Glutamatergic neuron (in vitro differentiated cells): Measurements from ENCODE around the gene ERAL1. TPM values are rescaled to one million over a fixed set of nuclear protein-coding genes. Genes with fewer than 3 reads are reported as not detected.
"Not testable (repeated sequence)": the region's sequence is repeated elsewhere in the genome, so short reads cannot be mapped to it uniquely, and the experiment has no call there.

Experiments used
- DNase-seq: peaks from one replicate; pipeline ENCODE4 v3.0.0; 2022
- H3K27ac Mint-ChIP-seq: one replicate; pipeline ENCODE4 v1.8.0; 2020; ENCODE audit warnings: mild to moderate bottlenecking, mixed read lengths, inconsistent platforms; ENCODE audit not compliant: unreplicated experiment
- H3K27me3 Mint-ChIP-seq: one replicate; pipeline ENCODE4 v1.8.0; 2020; ENCODE audit warnings: mild to moderate bottlenecking, moderate library complexity, mixed read lengths, inconsistent platforms; ENCODE audit not compliant: unreplicated experiment
- H3K36me3 Mint-ChIP-seq: one replicate; pipeline ENCODE4 v1.8.0; 2020; ENCODE audit warnings: mild to moderate bottlenecking, mixed read lengths, inconsistent platforms; ENCODE audit not compliant: unreplicated experiment
- H3K4me1 Mint-ChIP-seq: one replicate; pipeline ENCODE4 v1.8.0; 2020; ENCODE audit warnings: mild to moderate bottlenecking, low read depth, mixed read lengths, inconsistent platforms; ENCODE audit not compliant: unreplicated experiment
- H3K4me3 Mint-ChIP-seq: one replicate; pipeline ENCODE4 v1.8.0; 2020; ENCODE audit warnings: mild to moderate bottlenecking, mixed read lengths, inconsistent platforms; ENCODE audit not compliant: unreplicated experiment
- H3K9me3 Mint-ChIP-seq: one replicate; pipeline ENCODE4 v1.8.0; 2020; ENCODE audit warnings: mild to moderate bottlenecking, moderate library complexity, mixed read lengths, inconsistent platforms; ENCODE audit not compliant: unreplicated experiment
- total RNA-seq: library from RNA; stranded (reverse); fragmentation: NEBNext Ultra II Directional; extraction: Animal tissue kit (Norgen Biotek cat#: 25700); gene quantifications from one replicate; pipeline ENCODE4 v1.2.1, GENCODE V29; 2021; ENCODE audit not compliant: unreplicated experiment
- TF ChIP-seq, protein P1 (sequence below): fragments of 200-600 bp; sonication (generic); IDR thresholded peaks from one replicate; pipeline ENCODE4 v1.5.0; 2021; ENCODE audit not compliant: partially characterized antibody, unreplicated experiment

ERAL1 gene
- total RNA-seq, 1 donor from 2014 or later = 53.3 TPM

GRCh38 chr17:28887871-28888471 is 33.2 kb downstream of the ERAL1 start:
- H3K4me1 Mint-ChIP-seq = peaks cover 4% of the 10 kb centered on the region
- peaks cover 5% of the 10 kb centered on the region for H3K27me3 Mint-ChIP-seq
- DNase-seq = peak; percentile 39
- peaks cover 4% of the 10 kb centered on the region for H3K36me3 Mint-ChIP-seq
- peaks cover 5% of the 10 kb centered on the region for H3K9me3 Mint-ChIP-seq
- H3K27ac Mint-ChIP-seq = no peak overlapping the region
- TF ChIP-seq, protein P1, sequence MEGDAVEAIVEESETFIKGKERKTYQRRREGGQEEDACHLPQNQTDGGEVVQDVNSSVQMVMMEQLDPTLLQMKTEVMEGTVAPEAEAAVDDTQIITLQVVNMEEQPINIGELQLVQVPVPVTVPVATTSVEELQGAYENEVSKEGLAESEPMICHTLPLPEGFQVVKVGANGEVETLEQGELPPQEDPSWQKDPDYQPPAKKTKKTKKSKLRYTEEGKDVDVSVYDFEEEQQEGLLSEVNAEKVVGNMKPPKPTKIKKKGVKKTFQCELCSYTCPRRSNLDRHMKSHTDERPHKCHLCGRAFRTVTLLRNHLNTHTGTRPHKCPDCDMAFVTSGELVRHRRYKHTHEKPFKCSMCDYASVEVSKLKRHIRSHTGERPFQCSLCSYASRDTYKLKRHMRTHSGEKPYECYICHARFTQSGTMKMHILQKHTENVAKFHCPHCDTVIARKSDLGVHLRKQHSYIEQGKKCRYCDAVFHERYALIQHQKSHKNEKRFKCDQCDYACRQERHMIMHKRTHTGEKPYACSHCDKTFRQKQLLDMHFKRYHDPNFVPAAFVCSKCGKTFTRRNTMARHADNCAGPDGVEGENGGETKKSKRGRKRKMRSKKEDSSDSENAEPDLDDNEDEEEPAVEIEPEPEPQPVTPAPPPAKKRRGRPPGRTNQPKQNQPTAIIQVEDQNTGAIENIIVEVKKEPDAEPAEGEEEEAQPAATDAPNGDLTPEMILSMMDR = no peak
- no peak overlapping the region for H3K4me3 Mint-ChIP-seq

DNA sequence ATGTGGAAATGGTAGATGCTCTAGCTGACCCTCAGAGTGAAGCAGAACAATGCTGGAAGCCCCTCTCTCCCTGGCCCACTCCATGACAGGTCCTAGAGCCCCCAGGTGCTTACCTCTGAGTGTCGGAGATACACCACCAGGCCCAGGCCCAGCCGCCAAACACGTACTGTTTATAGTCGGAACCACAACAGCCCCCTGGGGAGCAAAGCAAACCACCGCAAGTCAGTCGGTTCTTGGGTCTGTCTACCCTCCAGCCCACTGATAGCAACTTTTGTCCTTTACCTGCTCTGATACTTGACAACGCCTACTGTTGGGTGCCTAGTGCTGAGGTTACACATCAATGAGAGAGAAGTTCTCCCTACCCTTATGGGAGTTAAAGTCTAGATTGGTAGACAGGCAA is 34.0 kb downstream of the ERAL1 start:
- Mint-ChIP-seq H3K27me3 (peaks cover 5% of the 10 kb centered on the region), H3K36me3 (peaks cover 4% of the 10 kb centered on the region), H3K27ac (no peak overlapping the region), H3K4me1 (peaks cover 6% of the 10 kb centered on the region), H3K9me3 (peaks cover 5% of the 10 kb centered on the region), H3K4me3 (no peak overlapping the region)
- TF ChIP-seq, protein P1 = no peak
- no peak for DNase-seq

DNA sequence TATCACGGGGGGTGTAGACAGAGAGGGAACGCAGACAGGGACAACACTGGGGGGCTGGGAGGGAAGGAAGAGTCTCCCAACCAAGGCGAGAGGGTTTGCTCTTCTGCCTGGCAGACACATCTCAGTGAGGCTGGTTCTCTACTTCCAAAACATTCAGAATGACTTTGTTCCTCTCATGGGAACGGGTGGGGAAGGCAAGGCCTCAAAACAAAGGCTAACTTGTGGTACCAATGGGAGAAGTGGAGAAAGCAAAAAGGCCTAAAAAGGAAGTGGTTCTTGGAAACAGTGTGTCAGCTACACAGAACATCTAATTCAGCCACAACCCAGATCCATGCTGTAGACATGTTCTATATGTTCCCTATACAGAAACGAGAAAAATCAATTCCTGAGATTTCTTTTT is 35.2 kb downstream of the ERAL1 start:
- peaks cover 4% of the 10 kb centered on the region for H3K36me3 Mint-ChIP-seq
- H3K4me3 Mint-ChIP-seq = no peak overlapping the region
- DNase-seq = no peak
- peaks cover 3% of the 10 kb centered on the region for H3K27me3 Mint-ChIP-seq
- H3K4me1 Mint-ChIP-seq = peaks cover 8% of the 10 kb centered on the region
- H3K9me3 Mint-ChIP-seq = peaks cover 5% of the 10 kb centered on the region
- no peak overlapping the region for H3K27ac Mint-ChIP-seq
- TF ChIP-seq, protein P1 = no peak

- Mint-ChIP-seq H3K27me3 (no peaks in the 10 kb centered on the region), H3K4me3 (peak overlapping the region; percentile 16), H3K9me3 (peaks cover 8% of the 10 kb centered on the region), H3K36me3 (peaks cover 4% of the 10 kb centered on the region), H3K27ac (no peak overlapping the region), H3K4me1 (peaks cover 15% of the 10 kb centered on the region)
- TF ChIP-seq, protein P1 = no peak
- DNase-seq = no peak
Observed at GRCh38 chr17:28891201-28891600, 36.4 kb downstream of the ERAL1 start.

DNA sequence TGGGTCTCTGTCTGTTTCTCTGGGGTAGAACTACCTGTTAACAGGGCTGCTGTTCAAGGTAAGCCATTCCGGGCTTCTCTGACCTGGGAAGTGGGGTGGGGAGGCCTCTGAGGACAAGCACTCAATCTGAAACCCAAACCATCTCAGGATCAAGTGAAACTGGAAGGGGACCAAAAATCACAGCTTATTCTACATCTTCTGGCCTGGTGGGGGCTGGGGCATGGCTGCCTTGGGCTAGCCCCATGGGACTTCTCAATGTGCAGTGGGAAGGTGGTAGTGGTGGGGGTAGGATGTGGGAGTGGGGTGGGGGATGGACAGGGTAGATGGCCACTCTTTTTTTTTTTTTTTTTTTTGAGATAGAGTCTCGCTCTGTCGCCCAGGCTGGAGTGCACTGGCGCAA is 37.2 kb downstream of the ERAL1 start:
- TF ChIP-seq, protein P1 = no peak
- DNase-seq = no peak
- H3K4me3 Mint-ChIP-seq = no peak overlapping the region
- peaks cover 8% of the 10 kb centered on the region for H3K9me3 Mint-ChIP-seq
- H3K27me3 Mint-ChIP-seq = no peaks in the 10 kb centered on the region
- peaks cover 4% of the 10 kb centered on the region for H3K36me3 Mint-ChIP-seq
- peaks cover 13% of the 10 kb centered on the region for H3K4me1 Mint-ChIP-seq
- no peak overlapping the region for H3K27ac Mint-ChIP-seq

- H3K27me3 Mint-ChIP-seq, H3K9me3 Mint-ChIP-seq, DNase-seq, H3K27ac Mint-ChIP-seq, H3K4me3 Mint-ChIP-seq, H3K36me3 Mint-ChIP-seq: not testable (repeated sequence)
- H3K4me1 Mint-ChIP-seq = peaks cover 13% of the 10 kb centered on the region
Observed at GRCh38 chr17:28893248-28894183, 38.7 kb downstream of the ERAL1 start.
